ENCODE data around the gene DDX17.
A peak's percentile ranks its signal among the peaks of the same experiment; 100 is the strongest.

The DDX17 gene

DNA sequence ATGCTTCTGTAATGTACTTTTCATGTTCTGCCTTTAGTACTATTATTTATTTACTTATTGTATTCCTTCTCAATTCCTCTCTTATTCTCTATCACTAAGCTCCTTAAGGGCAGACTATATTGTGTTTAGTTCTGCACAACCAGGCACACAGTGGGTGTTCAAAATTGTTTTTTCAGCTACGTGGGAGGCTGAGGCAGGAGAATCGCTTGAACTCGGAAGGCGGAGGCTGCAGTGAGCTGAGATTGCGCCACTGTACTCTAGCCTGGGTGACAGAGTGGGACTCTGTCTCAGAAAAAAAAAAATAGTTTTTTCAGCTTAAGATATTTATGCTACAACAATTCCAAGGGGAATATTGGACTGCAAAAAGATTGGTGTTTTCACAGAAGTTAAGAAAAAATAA lies 17.4 kb upstream of the DDX17 start:
- DNase-seq (ENCODE audit: extremely low read depth, low read depth) = no peak
- TF ChIP-seq, protein P1, sequence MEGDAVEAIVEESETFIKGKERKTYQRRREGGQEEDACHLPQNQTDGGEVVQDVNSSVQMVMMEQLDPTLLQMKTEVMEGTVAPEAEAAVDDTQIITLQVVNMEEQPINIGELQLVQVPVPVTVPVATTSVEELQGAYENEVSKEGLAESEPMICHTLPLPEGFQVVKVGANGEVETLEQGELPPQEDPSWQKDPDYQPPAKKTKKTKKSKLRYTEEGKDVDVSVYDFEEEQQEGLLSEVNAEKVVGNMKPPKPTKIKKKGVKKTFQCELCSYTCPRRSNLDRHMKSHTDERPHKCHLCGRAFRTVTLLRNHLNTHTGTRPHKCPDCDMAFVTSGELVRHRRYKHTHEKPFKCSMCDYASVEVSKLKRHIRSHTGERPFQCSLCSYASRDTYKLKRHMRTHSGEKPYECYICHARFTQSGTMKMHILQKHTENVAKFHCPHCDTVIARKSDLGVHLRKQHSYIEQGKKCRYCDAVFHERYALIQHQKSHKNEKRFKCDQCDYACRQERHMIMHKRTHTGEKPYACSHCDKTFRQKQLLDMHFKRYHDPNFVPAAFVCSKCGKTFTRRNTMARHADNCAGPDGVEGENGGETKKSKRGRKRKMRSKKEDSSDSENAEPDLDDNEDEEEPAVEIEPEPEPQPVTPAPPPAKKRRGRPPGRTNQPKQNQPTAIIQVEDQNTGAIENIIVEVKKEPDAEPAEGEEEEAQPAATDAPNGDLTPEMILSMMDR (IDR thresholded peaks at IDR 0.05; ENCODE audit: low read depth, low read length) = no peak

DNA sequence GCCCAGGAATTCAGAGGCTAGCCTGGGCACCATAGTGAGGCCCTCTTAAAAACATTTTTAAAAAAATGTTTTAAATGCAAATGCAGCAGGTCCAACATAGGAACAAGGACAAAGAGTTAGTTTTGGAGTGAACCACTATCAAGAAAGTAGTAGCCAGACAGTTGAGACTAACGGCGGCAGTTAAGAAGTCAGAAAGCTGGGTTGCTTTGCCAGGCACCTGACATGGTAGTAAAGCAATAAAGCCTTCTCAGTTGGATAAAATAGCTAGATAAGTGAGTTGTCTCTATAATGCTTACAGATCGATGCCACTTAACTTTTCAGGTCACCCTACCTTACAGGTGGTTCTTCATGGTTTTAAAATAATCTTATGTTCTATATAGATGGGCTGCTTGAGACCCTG lies 16.9 kb upstream of the DDX17 start:
- TF ChIP-seq, protein P1 (IDR thresholded peaks at IDR 0.05; ENCODE audit: low read depth, low read length) = no peak

DNA sequence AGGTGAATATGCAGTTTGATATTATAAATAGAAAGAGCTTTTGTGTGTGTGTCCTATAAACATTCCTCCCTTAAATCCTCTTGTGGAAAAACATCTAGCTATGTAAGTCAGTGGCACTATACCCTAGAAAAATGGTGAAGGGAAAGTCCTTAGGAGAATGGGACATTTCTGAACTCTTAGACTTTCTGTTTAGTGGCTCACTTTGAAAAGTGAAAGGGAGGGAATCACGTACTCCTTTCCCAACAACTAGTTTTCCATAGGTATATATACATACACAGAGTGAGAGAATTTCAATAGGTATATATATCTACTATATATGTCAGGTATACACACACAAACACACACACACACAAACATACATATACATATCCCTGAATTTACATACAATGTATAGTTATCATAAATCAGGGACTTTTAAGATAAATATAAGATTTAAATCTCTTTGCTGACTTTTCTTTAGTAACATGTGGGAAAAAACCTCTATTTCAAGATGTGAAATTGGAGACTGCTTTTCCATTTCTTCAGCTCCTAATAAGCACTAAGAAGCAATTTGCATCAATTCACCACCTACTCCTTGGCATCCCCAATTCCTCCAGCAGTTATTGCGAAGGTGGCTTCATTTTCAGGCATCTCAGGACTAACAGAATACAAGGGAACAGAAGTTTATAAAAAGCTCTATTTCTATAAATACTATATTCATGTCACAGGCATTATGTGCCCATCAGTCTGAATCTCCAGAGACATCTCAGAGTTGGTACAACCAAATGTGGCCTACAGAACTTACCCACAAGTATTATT lies 13.5 kb upstream of the DDX17 start:
- TF ChIP-seq, protein P1 (IDR thresholded peaks at IDR 0.05; ENCODE audit: low read depth, low read length) = no peak
- DNase-seq (ENCODE audit: extremely low read depth, low read depth) = no peak

More for the DNA sequence above, 16.9 kb upstream of the DDX17 start:
- DNase-seq (ENCODE audit: extremely low read depth, low read depth) = no peak

DNA sequence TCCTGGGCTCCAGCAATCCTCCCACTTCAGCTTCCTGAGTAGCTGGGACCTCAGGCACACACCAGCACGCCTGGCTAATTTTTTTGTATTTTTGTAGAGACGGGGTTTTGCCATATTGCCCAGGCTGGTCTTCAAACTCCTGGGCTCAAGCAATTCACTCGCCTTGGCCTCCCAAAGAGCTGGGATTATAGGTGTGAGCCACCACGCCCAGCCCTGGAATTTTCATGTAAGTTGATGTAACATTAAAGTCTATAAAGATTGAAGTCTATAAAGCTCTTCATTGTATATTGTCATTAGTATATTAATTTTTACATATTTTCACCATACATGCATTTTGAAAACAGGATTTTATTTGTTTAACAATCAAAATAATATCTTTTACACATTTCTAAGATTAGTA lies 12.5 kb upstream of the DDX17 start:
- DNase-seq (ENCODE audit: extremely low read depth, low read depth) = no peak
- TF ChIP-seq, protein P1 (IDR thresholded peaks at IDR 0.05; ENCODE audit: low read depth, low read length) = no peak

DNA sequence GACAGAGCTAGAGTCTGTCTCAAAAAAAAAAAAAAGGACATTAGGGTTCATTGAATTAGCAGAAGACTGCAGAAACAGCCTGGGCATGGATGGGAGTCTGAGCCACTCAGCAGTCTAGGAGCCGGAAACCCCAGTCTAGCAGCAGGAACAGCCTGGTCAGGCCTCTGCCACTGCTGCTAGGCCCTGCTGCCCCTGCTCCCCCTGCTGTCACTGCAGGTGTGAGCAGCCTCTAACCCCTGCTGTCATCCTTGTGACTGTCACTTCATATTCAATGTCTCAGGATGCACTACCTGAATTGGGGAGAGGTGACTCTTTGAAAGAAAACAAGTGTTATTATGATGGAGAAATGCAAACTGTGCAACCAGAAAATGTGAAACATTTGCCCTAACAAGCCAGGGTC lies 7.0 kb upstream of the DDX17 start:
- no peak for DNase-seq (ENCODE audit: extremely low read depth, low read depth)
- TF ChIP-seq, protein P1 (IDR thresholded peaks at IDR 0.05; ENCODE audit: low read depth, low read length) = no peak

DNA sequence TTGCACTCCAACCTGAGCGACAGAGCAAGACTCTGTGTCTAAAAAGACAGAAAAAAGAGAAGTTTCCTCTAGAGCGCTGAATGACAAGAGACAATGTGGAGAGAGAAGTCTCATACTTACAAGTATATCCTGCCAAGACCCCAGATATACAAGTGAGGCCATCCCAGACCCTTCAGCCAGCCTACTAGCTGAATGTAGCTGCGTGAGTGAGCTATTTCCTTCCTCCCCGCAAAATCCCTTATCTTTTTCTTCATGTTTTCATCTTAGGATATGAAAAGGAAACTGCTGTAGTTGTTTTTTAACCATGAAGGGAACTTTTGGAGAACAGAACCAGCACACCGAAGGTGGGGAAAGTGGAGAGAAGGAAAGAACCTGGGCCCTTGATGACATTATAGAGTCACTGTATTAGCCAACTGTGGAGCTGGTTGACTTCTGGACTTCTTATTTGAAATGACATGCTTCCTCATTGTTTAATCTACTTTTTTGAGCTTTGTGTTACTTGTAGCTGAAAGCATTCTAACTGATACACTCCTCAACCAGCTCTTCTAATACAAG lies 4.4 kb upstream of the DDX17 start:
- TF ChIP-seq, protein P1 (IDR thresholded peaks at IDR 0.05; ENCODE audit: low read depth, low read length) = no peak
- no peak for DNase-seq (ENCODE audit: extremely low read depth, low read depth)

DNA sequence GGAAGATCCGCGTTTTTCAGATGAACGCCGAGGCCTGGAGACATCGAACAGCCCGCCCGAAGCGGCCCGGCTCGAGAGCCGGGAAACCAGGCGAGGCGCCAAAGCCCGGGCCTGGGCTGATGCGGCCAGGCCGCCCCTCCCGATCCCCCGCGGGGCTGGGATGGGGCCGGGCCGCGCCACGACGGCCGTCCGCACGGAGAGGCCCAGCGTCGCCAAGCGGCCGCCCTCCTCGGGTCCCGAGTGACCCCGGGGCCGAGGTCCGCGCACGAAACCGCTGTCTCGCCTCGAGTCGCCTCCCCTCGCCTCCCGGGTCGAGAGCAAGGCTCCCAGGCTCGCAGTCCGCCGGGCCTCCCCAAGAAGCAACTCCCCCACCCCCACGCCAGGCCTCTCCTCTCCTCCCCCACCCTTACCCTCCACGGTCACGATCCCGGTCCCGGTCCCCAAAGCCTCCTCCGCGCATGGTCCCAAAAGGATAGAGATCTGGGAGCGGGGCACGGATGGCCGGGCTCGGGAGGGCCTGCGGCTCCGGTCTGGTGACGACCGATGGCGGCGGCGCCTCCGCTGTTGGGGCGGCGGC lies 482 bp downstream of the DDX17 start:
- DNase-seq (ENCODE audit: extremely low read depth, low read depth) = peak; percentile 46
- TF ChIP-seq, protein P1 (IDR thresholded peaks at IDR 0.05; ENCODE audit: low read depth, low read length) = no peak
